OCI-LY1 (cell line): ENCODE data around the gene HAUS7.

ENCODE experiments used
- EZH2 ChIP-seq: fragments of 200-600 bp; sonication (generic), shearing (Covaris generic); IDR thresholded peaks from 2 replicates; pipeline ENCODE4 v1.8.0; 2017; ENCODE audit warnings: borderline replicate concordance, mixed run types, mild to moderate bottlenecking, antibody characterized with exemption, low read length, moderate library complexity, mixed read lengths
- TF ChIP-seq, protein P1 (sequence below): fragments of 200-600 bp; sonication (generic), shearing (Covaris generic); IDR thresholded peaks from 2 replicates; pipeline ENCODE4 v1.5.1; 2017; ENCODE audit warnings: mild to moderate bottlenecking, antibody characterized with exemption, low read length, moderate library complexity, mixed read lengths

GRCh38 chrX:153463556-153463955 lies 6.8 kb downstream of the HAUS7 start:
- no peak for TF ChIP-seq EZH2
- TF ChIP-seq, protein P1, sequence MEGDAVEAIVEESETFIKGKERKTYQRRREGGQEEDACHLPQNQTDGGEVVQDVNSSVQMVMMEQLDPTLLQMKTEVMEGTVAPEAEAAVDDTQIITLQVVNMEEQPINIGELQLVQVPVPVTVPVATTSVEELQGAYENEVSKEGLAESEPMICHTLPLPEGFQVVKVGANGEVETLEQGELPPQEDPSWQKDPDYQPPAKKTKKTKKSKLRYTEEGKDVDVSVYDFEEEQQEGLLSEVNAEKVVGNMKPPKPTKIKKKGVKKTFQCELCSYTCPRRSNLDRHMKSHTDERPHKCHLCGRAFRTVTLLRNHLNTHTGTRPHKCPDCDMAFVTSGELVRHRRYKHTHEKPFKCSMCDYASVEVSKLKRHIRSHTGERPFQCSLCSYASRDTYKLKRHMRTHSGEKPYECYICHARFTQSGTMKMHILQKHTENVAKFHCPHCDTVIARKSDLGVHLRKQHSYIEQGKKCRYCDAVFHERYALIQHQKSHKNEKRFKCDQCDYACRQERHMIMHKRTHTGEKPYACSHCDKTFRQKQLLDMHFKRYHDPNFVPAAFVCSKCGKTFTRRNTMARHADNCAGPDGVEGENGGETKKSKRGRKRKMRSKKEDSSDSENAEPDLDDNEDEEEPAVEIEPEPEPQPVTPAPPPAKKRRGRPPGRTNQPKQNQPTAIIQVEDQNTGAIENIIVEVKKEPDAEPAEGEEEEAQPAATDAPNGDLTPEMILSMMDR, result no peak
